CD14-positive monocyte (primary cell): ENCODE results near the gene ZNF823. TPM values are rescaled to one million over a fixed set of nuclear protein-coding genes. Genes with fewer than 3 reads are reported as not detected.

Experiments
- DNase-seq, 3 donors: peaks; one replicate each; pipeline ENCODE4 v3.0.0-alpha.2; 2011 to 2022
- H2AFZ ChIP-seq: 2 replicates; pipeline ENCODE4 v1.6.0; 2012; ENCODE audit warnings: mild to moderate bottlenecking, low read depth, low read length, inconsistent platforms; ENCODE audit not compliant: insufficient read depth, poor library complexity, severe bottlenecking
- H3K27ac ChIP-seq, 2 donors: 1 replicate in 1 of 2; 2 replicates in 1 of 2; pipeline ENCODE4 v1.5.1; 2012 to 2013; ENCODE audit warnings: low read length in 2 of 2, control low read depth in 1 of 2, inconsistent platforms in 1 of 2, low read depth in 1 of 2, mild to moderate bottlenecking in 1 of 2
- H3K27me3 ChIP-seq, 2 donors: one replicate each; pipeline versions ENCODE4 v1.6.0 to v1.6.1; 2011 to 2013; ENCODE audit warnings: low read length in 2 of 2; ENCODE audit not compliant: control insufficient read depth in 2 of 2, insufficient read depth in 2 of 2
- H3K36me3 ChIP-seq, 2 donors: replicated peaks in 1 of 2; 1 replicate in 1 of 2; 2 replicates in 1 of 2; pipeline versions ENCODE4 v1.5.1 to v1.6.1; 2012 to 2013; ENCODE audit warnings: low read length in 2 of 2, control low read depth in 1 of 2, inconsistent platforms in 1 of 2, mild to moderate bottlenecking in 1 of 2; ENCODE audit not compliant: insufficient read depth in 2 of 2, control insufficient read depth in 1 of 2
- H3K4me1 ChIP-seq, 2 donors: 1 replicate in 1 of 2; 2 replicates in 1 of 2; pipeline versions ENCODE4 v1.5.1 to v1.6.1; 2012 to 2013; ENCODE audit warnings: low read length in 2 of 2, control low read depth in 1 of 2, inconsistent platforms in 1 of 2, mild to moderate bottlenecking in 1 of 2, moderate library complexity in 1 of 2; ENCODE audit not compliant: insufficient read depth in 2 of 2, control insufficient read depth in 1 of 2
- H3K4me2 ChIP-seq: replicated peaks from 2 replicates; pipeline ENCODE3; 2012; ENCODE audit warnings: low read length, moderate library complexity, mild to moderate bottlenecking; ENCODE audit not compliant: poor library complexity, severe bottlenecking; ENCODE audit errors: extremely low read depth
- H3K4me3 ChIP-seq, 3 experiments: fragments of 200-600 bp in 1 of 3; sonication (generic) in 1 of 3; replicated peaks in 1 of 3; 1 replicate in 2 of 3; 2 replicates in 1 of 3; pipeline ENCODE4 v1.5.1; 2011 to 2013; ENCODE audit warnings: low read length in 3 of 3, mild to moderate bottlenecking in 3 of 3, control low read depth in 2 of 3, low read depth in 2 of 3, inconsistent platforms in 1 of 3, moderate library complexity in 1 of 3
- H3K79me2 ChIP-seq: 2 replicates; pipeline ENCODE4 v1.6.0; 2012; ENCODE audit warnings: mild to moderate bottlenecking, control low read depth, inconsistent platforms, low read length, moderate library complexity; ENCODE audit not compliant: insufficient read depth
- H3K9ac ChIP-seq: 2 replicates; pipeline ENCODE4 v1.6.0; 2017; ENCODE audit warnings: low read length, mild to moderate bottlenecking; ENCODE audit not compliant: insufficient read depth, poor library complexity, severe bottlenecking
- H3K9me3 ChIP-seq, 2 donors: replicated peaks in 1 of 2; 1 replicate in 1 of 2; 2 replicates in 1 of 2; pipeline versions ENCODE4 v1.5.1 to v1.6.1; 2012 to 2013; ENCODE audit warnings: low read length in 2 of 2, control low read depth in 1 of 2; ENCODE audit not compliant: control insufficient read depth in 1 of 2, insufficient read depth in 1 of 2
- H4K20me1 ChIP-seq: 2 replicates; pipeline ENCODE4 v1.6.0; 2012; ENCODE audit warnings: mild to moderate bottlenecking, low read length, control low read depth, moderate library complexity; ENCODE audit not compliant: insufficient read depth
- H3K27ac Mint-ChIP-seq, 7 donors: one replicate each; pipeline ENCODE4 v1.8.0; 2020; ENCODE audit warnings: mild to moderate bottlenecking in 7 of 7, mixed read lengths in 7 of 7, moderate library complexity in 6 of 7, inconsistent platforms in 2 of 7
- H3K27me3 Mint-ChIP-seq, 3 donors: one replicate each; pipeline ENCODE4 v1.8.0; 2021 to 2022; ENCODE audit warnings: low read depth in 3 of 3, mild to moderate bottlenecking in 3 of 3, mixed read lengths in 3 of 3, moderate library complexity in 3 of 3, inconsistent platforms in 1 of 3
- H3K36me3 Mint-ChIP-seq, 2 donors: one replicate each; pipeline ENCODE4 v1.8.0; 2020; ENCODE audit warnings: mixed read lengths in 2 of 2, inconsistent platforms in 1 of 2, mild to moderate bottlenecking in 1 of 2
- H3K4me1 Mint-ChIP-seq: one replicate; pipeline ENCODE4 v1.8.0; 2020; ENCODE audit warnings: mild to moderate bottlenecking, mixed read lengths
- H3K4me3 Mint-ChIP-seq, 2 donors: one replicate each; pipeline ENCODE4 v1.8.0; 2020; ENCODE audit warnings: mild to moderate bottlenecking in 2 of 2, mixed read lengths in 2 of 2, moderate library complexity in 1 of 2
- H3K9me3 Mint-ChIP-seq, 7 donors: one replicate each; pipeline ENCODE4 v1.8.0; 2020 to 2022; ENCODE audit warnings: mixed read lengths in 7 of 7, mild to moderate bottlenecking in 6 of 7, moderate library complexity in 6 of 7, inconsistent platforms in 2 of 7
- WGBS: methylation state at CpG from one replicate; pipeline ENCODE4 v1.1.5; 2013; ENCODE audit warnings: missing lambda C conversion rate; ENCODE audit not compliant: insufficient coverage; 5-methylcytosine and 5-hydroxymethylcytosine counted together
- intact Hi-C, 2 donors: fragments of 100-400 bp; cut with micrococcal nuclease; formaldehyde crosslinking; loops; one replicate each; pipeline versions ENCODE4 v1.15.0 to v1.15.1; 2023
- polyA plus RNA-seq, 3 donors: library from polyadenylated mRNA; depleted of rRNA in 1 of 3; unstranded in 2 of 3; stranded (reverse) in 1 of 3; fragments of 300-500 nt in 2 of 3; fragments of >200 nt in 1 of 3; fragmentation: Illumina TruSeq in 2 of 3; gene quantifications; 1 replicate in 2 of 3; 2 replicates in 1 of 3; pipeline ENCODE4 v1.2.3, GENCODE V29; 2012 to 2021
- TF ChIP-seq, protein P1 (sequence below): fragments of 200-600 bp; IDR thresholded peaks from one replicate; pipeline ENCODE4 v1.8.0; 2022; ENCODE audit warnings: antibody characterized with exemption, mild to moderate bottlenecking

The ZNF823 gene
- polyA plus RNA-seq, 3 donors = 0.48 to 0.85 (median 0.67) TPM

DNA sequence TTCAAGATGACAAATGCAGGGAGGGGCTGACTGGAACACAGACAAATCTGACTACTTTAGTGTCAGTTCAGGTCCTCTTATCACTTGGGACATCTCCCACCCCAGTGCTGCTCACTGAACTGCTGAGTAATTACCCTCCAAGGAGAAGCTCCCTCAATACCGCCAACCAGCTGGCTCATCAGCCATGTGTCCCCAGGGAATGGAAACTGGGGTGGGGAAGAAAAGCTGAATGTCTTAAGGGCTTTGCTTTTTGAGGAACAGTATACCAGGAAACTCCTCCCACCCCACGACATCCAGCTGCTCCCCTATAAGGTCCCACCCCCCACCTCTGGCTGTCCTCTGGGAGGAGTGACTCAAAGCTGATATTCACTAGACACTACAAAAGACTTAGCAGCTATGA, 2.0 kb downstream of the ZNF823 start:
- Mint-ChIP-seq H3K27me3 (peaks cover 0 to 3% (median 2%) of the 10 kb centered on the region in 3 donors), H3K4me1 (peaks cover 28% of the 10 kb centered on the region), H3K4me3 (peak overlapping the region in 1 of 2 donors; percentile 46), H3K36me3 (peaks cover 6 to 14% of the 10 kb centered on the region in 2 donors), H3K9me3 (peaks cover 4 to 19% (median 16%) of the 10 kb centered on the region in 7 donors), H3K27ac (peak overlapping the region in 3 of 7 donors; percentile 21 to 70 (median 63))
- Histone ChIP-seq H3K4me3 (peak overlapping the region in 1 of 3 experiments; percentile 16), H3K27ac (no peak overlapping the region), H4K20me1 (no peaks in the 10 kb centered on the region), H3K9me3 (peaks cover 9 to 16% of the 10 kb centered on the region in 2 donors), H3K27me3 (no peaks in the 10 kb centered on the region), H3K9ac (no peak overlapping the region), H3K4me2 (peak overlapping the region; percentile 30), H3K79me2 (peaks cover 17% of the 10 kb centered on the region), H2AFZ (peak overlapping the region; percentile 27), H3K4me1 (peaks cover 19 to 26% of the 10 kb centered on the region in 2 donors), H3K36me3 (no peaks in the 10 kb centered on the region)
- intact Hi-C loops = loop anchor here in 1 of 2 donors (5.0 kb wide), 1 partner anchor 61 kb away; the partner anchor contains the start of gene ZNF491
- TF ChIP-seq, protein P1, sequence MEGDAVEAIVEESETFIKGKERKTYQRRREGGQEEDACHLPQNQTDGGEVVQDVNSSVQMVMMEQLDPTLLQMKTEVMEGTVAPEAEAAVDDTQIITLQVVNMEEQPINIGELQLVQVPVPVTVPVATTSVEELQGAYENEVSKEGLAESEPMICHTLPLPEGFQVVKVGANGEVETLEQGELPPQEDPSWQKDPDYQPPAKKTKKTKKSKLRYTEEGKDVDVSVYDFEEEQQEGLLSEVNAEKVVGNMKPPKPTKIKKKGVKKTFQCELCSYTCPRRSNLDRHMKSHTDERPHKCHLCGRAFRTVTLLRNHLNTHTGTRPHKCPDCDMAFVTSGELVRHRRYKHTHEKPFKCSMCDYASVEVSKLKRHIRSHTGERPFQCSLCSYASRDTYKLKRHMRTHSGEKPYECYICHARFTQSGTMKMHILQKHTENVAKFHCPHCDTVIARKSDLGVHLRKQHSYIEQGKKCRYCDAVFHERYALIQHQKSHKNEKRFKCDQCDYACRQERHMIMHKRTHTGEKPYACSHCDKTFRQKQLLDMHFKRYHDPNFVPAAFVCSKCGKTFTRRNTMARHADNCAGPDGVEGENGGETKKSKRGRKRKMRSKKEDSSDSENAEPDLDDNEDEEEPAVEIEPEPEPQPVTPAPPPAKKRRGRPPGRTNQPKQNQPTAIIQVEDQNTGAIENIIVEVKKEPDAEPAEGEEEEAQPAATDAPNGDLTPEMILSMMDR = no peak
- no CpG with 5 or more reads among the region's 2 CpGs for WGBS
- DNase-seq = peak; percentile 28 to 47 (median 33)

DNA sequence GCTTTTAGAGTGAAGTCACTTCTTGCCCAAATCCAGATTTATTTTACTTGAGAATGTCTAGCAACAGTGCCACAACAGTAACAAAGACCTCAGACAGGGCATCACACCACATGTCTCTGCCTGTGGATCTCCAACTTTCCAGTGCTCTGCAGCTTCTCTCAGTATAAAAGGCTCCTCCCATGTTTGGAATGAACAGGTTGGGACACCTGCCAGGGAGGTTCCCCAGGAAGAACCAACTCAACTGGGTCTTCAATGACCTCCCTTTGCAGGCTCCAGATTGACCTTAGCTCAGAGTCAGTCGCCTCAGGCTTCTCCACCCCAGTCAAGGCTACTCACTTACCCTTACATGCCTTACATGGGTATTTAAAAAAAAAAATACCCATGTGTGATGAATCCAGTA, 3.4 kb downstream of the ZNF823 start:
- no peak overlapping the region for H3K27ac ChIP-seq
- H3K4me2 ChIP-seq = no peak overlapping the region
- no peaks in the 10 kb centered on the region for H3K27me3 ChIP-seq
- Mint-ChIP-seq H3K36me3 (peaks cover 9 to 20% of the 10 kb centered on the region in 2 donors), H3K27me3 (no peaks in the 10 kb centered on the region), H3K4me3 (no peak overlapping the region), H3K9me3 (peaks cover 10 to 32% (median 25%) of the 10 kb centered on the region in 7 donors), H3K27ac (no peak overlapping the region), H3K4me1 (peaks cover 28% of the 10 kb centered on the region)
- H3K36me3 ChIP-seq = peaks cover 0 to 8% of the 10 kb centered on the region in 2 donors
- intact Hi-C loops = loop anchor here in 1 of 2 donors (5.0 kb wide), 1 partner anchor 62 kb away; the partner anchor contains the start of gene ZNF491
- no CpG with 5 or more reads among the region's 1 CpG for WGBS
- H3K9me3 ChIP-seq = peaks cover 22 to 27% of the 10 kb centered on the region in 2 donors
- no peak overlapping the region for H2AFZ ChIP-seq
- peaks cover 17% of the 10 kb centered on the region for H3K79me2 ChIP-seq
- TF ChIP-seq, protein P1 = no peak
- peaks cover 19 to 26% of the 10 kb centered on the region in 2 donors for H3K4me1 ChIP-seq
- H3K4me3 ChIP-seq = no peak overlapping the region
- H3K9ac ChIP-seq = no peak overlapping the region
- DNase-seq = no peak
- H4K20me1 ChIP-seq = no peaks in the 10 kb centered on the region
